ENCODE measurements around the gene PRKCQ. TPM values are rescaled to one million over a fixed set of nuclear protein-coding genes. Genes with fewer than 3 reads are reported as not detected.

Gene PRKCQ
- total and polyA plus RNA-seq, 2 of the 4 experiments (the other 2 are of a cell fraction), result under 0.01 to 0.03 TPM

GRCh38 chr10:6530211-6530840 is 49.8 kb downstream of the PRKCQ start:
- no peak overlapping the region for H2BK5ac ChIP-seq (ENCODE audit: low read depth, low read length, poor library complexity, severe bottlenecking)
- POLR2A ChIA-PET (ENCODE audit: unreplicated experiment), result no interaction called here
- H3K4me2 ChIP-seq (ENCODE audit: low read depth, low read length), result no peak overlapping the region
- no peaks in the 10 kb centered on the region for H3K79me1 ChIP-seq (ENCODE audit: low read depth in 1 of 2, low read length in 2 of 2)
- no peak overlapping the region for H3K56ac ChIP-seq (ENCODE audit: extremely low read depth, insufficient read depth, low read length)
- no peak overlapping the region for H3K23ac ChIP-seq (ENCODE audit: low read depth, low read length)
- H2BK20ac ChIP-seq (ENCODE audit: low read depth, low read length), result no peak overlapping the region
- no peak overlapping the region for H3K4me3 ChIP-seq (ENCODE audit: insufficient read depth, low read depth, low read length)
- H4K91ac ChIP-seq (ENCODE audit: insufficient read depth, low read depth, low read length), result no peak overlapping the region
- H3K27me3 ChIP-seq (ENCODE audit: control insufficient read depth, insufficient read depth, low read length), result no peaks in the 10 kb centered on the region
- H2BK15ac ChIP-seq (ENCODE audit: low read depth, low read length), result no peak overlapping the region
- H2AK5ac ChIP-seq (ENCODE audit: low read depth, low read length), result no peak overlapping the region
- no TSS peak for BruUV-seq (replicated peaks)
- H4K5ac ChIP-seq (ENCODE audit: low read depth, low read length), result no peak overlapping the region
- TF ChIP-seq RFX5 (IDR thresholded peaks at IDR 0.05; ENCODE audit: low read depth, low read length) (no peak), CTCF (conservative IDR thresholded peaks at IDR 0.05; ENCODE audit: low read depth, low read length) (no peak), USF2 (IDR thresholded peaks at IDR 0.05; ENCODE audit: low read depth, low read length) (no peak), BHLHE40 (IDR thresholded peaks at IDR 0.05; ENCODE audit: low read depth, low read length) (no peak), FOS (IDR thresholded peaks at IDR 0.05; ENCODE audit: low read depth, low read length) (no peak), ELK1 (IDR thresholded peaks at IDR 0.05; ENCODE audit: borderline replicate concordance, low read depth, low read length) (no peak), RCOR1 (IDR thresholded peaks at IDR 0.05; ENCODE audit: insufficient replicate concordance, low read length) (no peak), CHD1 (IDR thresholded peaks at IDR 0.05; ENCODE audit: low read depth, low read length) (no peak), MAFK (IDR thresholded peaks at IDR 0.05; ENCODE audit: low read depth, low read length) (no peak), SMC3 (IDR thresholded peaks at IDR 0.05; ENCODE audit: low read depth, low read length) (no peak), RAD21 (IDR thresholded peaks at IDR 0.05; ENCODE audit: low read length) (no peak), NFE2L2 (IDR thresholded peaks at IDR 0.05; ENCODE audit: low read depth, low read length) (no peak), MAZ (IDR thresholded peaks at IDR 0.05; ENCODE audit: borderline replicate concordance, low read depth, low read length) (no peak), POLR2A (IDR thresholded peaks at IDR 0.05; ENCODE audit: low read depth, low read length) (no peak), MXI1 (IDR thresholded peaks at IDR 0.05; ENCODE audit: borderline replicate concordance, low read depth, low read length) (no peak), CEBPB (IDR thresholded peaks at IDR 0.05; ENCODE audit: low read depth, low read length) (no peak)
- H3K4ac ChIP-seq (ENCODE audit: low read depth, low read length), result no peak overlapping the region
- no peak overlapping the region for H3K14ac ChIP-seq (replicated peaks; ENCODE audit: low read depth, low read length)
- H3K9me3 ChIP-seq (ENCODE audit: control insufficient read depth, insufficient read depth, low read length), result no peaks in the 10 kb centered on the region
- dilution Hi-C loops (cut with HindIII; ENCODE audit: low sequenced_read_pairs, unreplicated experiment) (no loop called here), intact Hi-C loops (cut with micrococcal nuclease) (no loop called here), in situ Hi-C loops (cut with MboI; ENCODE audit: low sequenced_read_pairs) (no loop called here)
- no peak overlapping the region for H3K18ac ChIP-seq (ENCODE audit: low read depth, low read length)
- H4K20me1 ChIP-seq (ENCODE audit: insufficient read depth, low read length), result no peaks in the 10 kb centered on the region
- ATAC-seq (ENCODE audit: low read depth) (no peak), DNase-seq (no peak)
- H2AFZ ChIP-seq (replicated peaks; ENCODE audit: low read length, poor library complexity), result no peak overlapping the region
- 73% methylated on average over 4 of the region's 18 CpGs; no CpG with 5 or more reads in 1 of the 2 experiments for WGBS, 2 experiments (ENCODE audit: extremely low coverage in 2 of 2, insufficient read length in 1 of 2)
- no peaks in the 10 kb centered on the region for H3K4me1 ChIP-seq (ENCODE audit: control insufficient read depth, insufficient read depth, low read length)
- H3K27ac ChIP-seq (ENCODE audit: insufficient read depth, low read length), result no peak overlapping the region
- H4K8ac ChIP-seq (ENCODE audit: low read depth in 2 of 2, low read length in 2 of 2), result no peak overlapping the region
- H3K9ac ChIP-seq (ENCODE audit: low read depth, low read length), result no peak overlapping the region
- no peaks in the 10 kb centered on the region for H3K36me3 ChIP-seq (ENCODE audit: control insufficient read depth, insufficient read depth, low read length)
- H2BK120ac ChIP-seq (ENCODE audit: low read depth, low read length), result no peak overlapping the region
- H2AK9ac ChIP-seq (replicated peaks; ENCODE audit: low read depth, low read length, poor library complexity), result no peak overlapping the region
- CTCF ChIA-PET, result no interaction called here
- H3K9me1 ChIP-seq (ENCODE audit: insufficient read depth, low read length), result no peaks in the 10 kb centered on the region
